K562 (cell line): Measurements from ENCODE around the gene POLR1A. TPM values are rescaled to one million over a fixed set of nuclear protein-coding genes. Genes with fewer than 3 reads are reported as not detected.

Source experiments
- ATAC-seq: fragments of 200-7000 bp; cut with Tn5 transposase; 3 replicates; pipeline ENCODE4 v1.9.1; 2020; ENCODE audit warnings: moderate library complexity
- BruUV-seq: library from RNA; stranded (reverse); fragments of 400-500 nt; replicated peaks from 2 replicates; lab custom pipeline; 2021; lab: Mats Ljungman, UMichigan
- CTCF ChIA-PET: fragments of 300-600 bp; formaldehyde crosslinking; extraction: SDS; loops from one replicate; lab custom pipeline; 2021; ENCODE audit warnings: low intra/inter-chr PET ratio; lab: Yijun Ruan, JAX
- POLR2A ChIA-PET: fragments of 300-600, 350-650 bp; sonication (Branson Sonifier 250); formaldehyde crosslinking; extraction: SDS; loops from one replicate; lab custom pipeline; 2021; ENCODE audit warnings: antibody characterized with exemption, inconsistent platforms; lab: Yijun Ruan, JAX
- DNase-seq, 4 experiments: peaks; one replicate each; pipeline versions ENCODE4 v3.0.0 to v3.0.0-alpha.2; 2011 to 2018; ENCODE audit warnings: low spot score in 3 of 4, mixed read lengths in 3 of 4; ENCODE audit errors: extremely low read depth in 1 of 4
- FAIRE-seq: peaks from 2 replicates; lab custom pipeline; 2011; peaks lifted over from hg19 to GRCh38; lab: Jason Lieb, UNC
- H2AFZ ChIP-seq: 2 replicates; pipeline ENCODE4 v1.6.0; 2011; ENCODE audit warnings: low read depth, low read length, control low read depth, inconsistent platforms
- H3K27ac ChIP-seq: fragments of 200-600 bp; 3 replicates; pipeline ENCODE4 v1.8.0; 2011; ENCODE audit warnings: low read depth, mild to moderate bottlenecking, control low read depth, inconsistent platforms, low read length, moderate library complexity, mixed read lengths; ENCODE audit errors: extremely low read depth
- H3K27me3 ChIP-seq, 2 experiments: fragments of 300-600 bp in 1 of 2; 2 replicates in 1 of 2; 3 replicates in 1 of 2; pipeline versions ENCODE4 v1.6.0 to v1.8.0; 2011; ENCODE audit warnings: inconsistent platforms in 2 of 2, low read length in 2 of 2, mild to moderate bottlenecking in 1 of 2, mixed read lengths in 1 of 2, moderate library complexity in 1 of 2; ENCODE audit not compliant: control insufficient read depth in 2 of 2, insufficient read depth in 2 of 2
- H3K36me3 ChIP-seq: fragments of 300-600 bp; 3 replicates; pipeline ENCODE4 v1.8.0; 2011; ENCODE audit warnings: mild to moderate bottlenecking, low read length, inconsistent platforms; ENCODE audit not compliant: control insufficient read depth, insufficient read depth
- H3K4me1 ChIP-seq, 2 experiments: fragments of 200-600 bp in 1 of 2; replicated peaks in 1 of 2; 2 replicates in 1 of 2; 3 replicates in 1 of 2; pipeline versions ENCODE4 v1.5.1 to v1.8.0; 2011; ENCODE audit warnings: inconsistent platforms in 2 of 2, low read length in 2 of 2, mild to moderate bottlenecking in 1 of 2, mixed read lengths in 1 of 2, moderate library complexity in 1 of 2; ENCODE audit not compliant: control insufficient read depth in 2 of 2, insufficient read depth in 2 of 2
- H3K4me2 ChIP-seq: 2 replicates; pipeline ENCODE4 v1.6.1; 2011; ENCODE audit warnings: low read length, control low read depth, inconsistent platforms, mixed read lengths; ENCODE audit not compliant: insufficient read depth
- H3K4me3 ChIP-seq: fragments of 200-600 bp; sonication (generic), shearing (Covaris generic); 2 replicates; pipeline ENCODE4 v1.5.1; 2016; ENCODE audit warnings: control low read depth, inconsistent platforms
- H3K79me2 ChIP-seq: fragments of 200-600 bp; 3 replicates; pipeline ENCODE4 v1.8.0; 2011; ENCODE audit warnings: low read length, inconsistent platforms; ENCODE audit not compliant: control insufficient read depth, insufficient read depth
- H3K9ac ChIP-seq, 2 experiments: 2 replicates each; pipeline versions ENCODE4 v1.6.0 to v1.6.1; 2011; ENCODE audit warnings: low read depth in 2 of 2, low read length in 2 of 2, control low read depth in 1 of 2, inconsistent platforms in 1 of 2, mild to moderate bottlenecking in 1 of 2, mixed read lengths in 1 of 2; ENCODE audit not compliant: insufficient read depth in 1 of 2
- H3K9me1 ChIP-seq: one replicate; pipeline ENCODE4 v1.6.0; 2011; ENCODE audit warnings: inconsistent platforms, mild to moderate bottlenecking, low read length, moderate library complexity; ENCODE audit not compliant: control insufficient read depth, insufficient read depth
- H3K9me3 ChIP-seq: replicated peaks from 2 replicates; pipeline ENCODE4 v1.5.1; 2011; ENCODE audit warnings: low read depth, low read length, inconsistent platforms; ENCODE audit not compliant: control insufficient read depth, insufficient read depth
- H4K20me1 ChIP-seq: replicated peaks from 2 replicates; pipeline ENCODE4 v1.6.1; 2011; ENCODE audit warnings: low read length, inconsistent platforms, mixed read lengths; ENCODE audit not compliant: control insufficient read depth, insufficient read depth
- ARID2 ChIP-seq: fragments of 450-650 bp; IDR thresholded peaks from 2 replicates; pipeline ENCODE4 v1.6.1; 2017; ENCODE audit warnings: antibody characterized with exemption, mild to moderate bottlenecking
- CBX3 ChIP-seq, 2 experiments: IDR thresholded peaks; 1 replicate in 1 of 2; 2 replicates in 1 of 2; pipeline ENCODE4 v1.6.1; 2012; ENCODE audit warnings: inconsistent platforms in 2 of 2, low read length in 2 of 2, borderline replicate concordance in 1 of 2, control low read depth in 1 of 2
- FOXA1 ChIP-seq: fragments of 450-650 bp; IDR thresholded peaks from 2 replicates; pipeline ENCODE4 v1.6.1; 2016; ENCODE audit warnings: mild to moderate bottlenecking, borderline replicate concordance
- FOXJ3 ChIP-seq: sonication (generic); formaldehyde crosslinking; IDR thresholded peaks from 2 replicates; pipeline ENCODE4 v1.4.0; 2020; ENCODE audit warnings: mild to moderate bottlenecking, missing genetic modification reagents
- HDAC1 ChIP-seq, 2 experiments: fragments of 450-650 bp; IDR thresholded peaks; 2 replicates each; pipeline ENCODE4 v1.6.1; 2016 to 2017; ENCODE audit warnings: inconsistent platforms in 1 of 2, mild to moderate bottlenecking in 1 of 2, moderate library complexity in 1 of 2
- HEY1 ChIP-seq: fragments of 250-450 bp; sonication (Bioruptor Pico); IDR thresholded peaks from 2 replicates; pipeline ENCODE4 v1.5.0; 2020; ENCODE audit warnings: mild to moderate bottlenecking, moderate library complexity, borderline replicate concordance
- HMG20B ChIP-seq: fragments of 250-450 bp; sonication (Bioruptor Pico); IDR thresholded peaks from 2 replicates; pipeline ENCODE4 v1.5.0; 2021; ENCODE audit warnings: mild to moderate bottlenecking
- JUN ChIP-seq, 2 experiments: sonication (generic) in 1 of 2; formaldehyde crosslinking in 1 of 2; IDR thresholded peaks; 2 replicates each; pipeline versions ENCODE4 v1.6.1 to v1.8.0; 2012 to 2022; ENCODE audit warnings: borderline replicate concordance in 2 of 2, mild to moderate bottlenecking in 2 of 2, improper control_type of control experiment in 1 of 2, low read depth in 1 of 2, low read length in 1 of 2, missing genetic modification reagents in 1 of 2
- KLF16 ChIP-seq: IDR thresholded peaks from 2 replicates; pipeline ENCODE4 v1.6.1; 2016; ENCODE audit warnings: antibody characterized with exemption
- RBM25 ChIP-seq: fragments of 200-400 bp; formaldehyde crosslinking; IDR thresholded peaks from 2 replicates; pipeline ENCODE4 v1.6.1; 2018; ENCODE audit warnings: low read length, low read depth, moderate library complexity; ENCODE audit not compliant: severe bottlenecking
- SRSF3 ChIP-seq: fragments of 200-400 bp; formaldehyde crosslinking; IDR thresholded peaks from 2 replicates; pipeline ENCODE4 v1.6.1; 2016; ENCODE audit warnings: mild to moderate bottlenecking, low read length, moderate library complexity; ENCODE audit not compliant: insufficient read depth
- SUPT5H ChIP-seq: fragments of 450-650 bp; IDR thresholded peaks from 2 replicates; pipeline ENCODE4 v1.6.1; 2016
- ZNF274 ChIP-seq: IDR thresholded peaks from 2 replicates; pipeline ENCODE4 v1.6.1; 2011; ENCODE audit warnings: low read depth, mild to moderate bottlenecking, low read length, moderate library complexity, borderline replicate concordance
- ZNF445 ChIP-seq: fragments of 250-450 bp; sonication (Bioruptor Pico); IDR thresholded peaks from 2 replicates; pipeline ENCODE4 v1.4.0; 2020; ENCODE audit warnings: low read depth, mild to moderate bottlenecking, moderate library complexity
- WGBS: fragments of 100-300 bp; shearing (Covaris generic); methylation state at CpG from one replicate; pipeline ENCODE4 v1.1.6; 2016; ENCODE audit warnings: low coverage, mixed read lengths; ENCODE audit not compliant: insufficient coverage; ENCODE audit errors: missing lambda C conversion rate; 5-methylcytosine and 5-hydroxymethylcytosine counted together
- in situ Hi-C: fragments of 300-500 bp; cut with MboI; formaldehyde crosslinking; loops from 4 replicates; pipeline ENCODE4 v1.15.0; 2018; ENCODE audit warnings: inconsistent platforms, mixed read lengths
- intact Hi-C: fragments of 100-400 bp; cut with micrococcal nuclease; formaldehyde crosslinking; loops from 2 replicates; pipeline ENCODE4 v1.14.2; 2022
- polyA plus RNA-seq, 8 experiments: library from polyadenylated mRNA; depleted of rRNA in 4 of 8; stranded (reverse) in 5 of 8; unstranded in 3 of 8; fragments of >200 nt; fragmentation: Nextera tagmentation in 2 of 8; fragmentation: Illumina TruSeq in 1 of 8; extraction: Ambion mirVana in 2 of 8; extraction: Trizol in 1 of 8; gene quantifications; 2 replicates each; pipeline versions ENCODE4 v1.2.1 to v1.2.3, GENCODE V29; 2011 to 2014; ENCODE audit warnings: inconsistent platforms in 1 of 8, missing spikeins in 1 of 8
- total RNA-seq, 7 experiments: library from RNA; depleted of rRNA in 6 of 7; stranded (reverse); fragments of >200 nt in 6 of 7; fragmentation: Illumina TruSeq in 2 of 7; extraction: Trizol in 2 of 7; gene quantifications; 2 replicates each; pipeline versions ENCODE4 v1.2.1 to v1.2.3, GENCODE V29; 2011 to 2021; ENCODE audit warnings: low replicate concordance in 1 of 7
- TF ChIP-seq, protein P1 (sequence below): sonication (generic); formaldehyde crosslinking; IDR thresholded peaks from 2 replicates; pipeline ENCODE4 v1.8.1; 2023; ENCODE audit warnings: mild to moderate bottlenecking, missing genetic modification reagents, moderate library complexity
- TF ChIP-seq, protein P2 (sequence below), 2 experiments: fragments of 200-800 bp in 1 of 2; sonication (Bioruptor generic) in 1 of 2; sonication (generic) in 1 of 2; formaldehyde crosslinking in 1 of 2; IDR thresholded peaks in 1 of 2; conservative IDR thresholded peaks in 1 of 2; 2 replicates each; pipeline versions ENCODE4 v1.5.0 to v1.6.1; 2016 to 2020; ENCODE audit warnings: missing compliant biosample characterization in 1 of 2, missing genetic modification characterization in 1 of 2, missing genetic modification reagents in 1 of 2
- TF ChIP-seq, protein P3 (sequence below): fragments of 450-650 bp; IDR thresholded peaks from 2 replicates; pipeline ENCODE4 v1.6.1; 2016; ENCODE audit warnings: low read depth, mild to moderate bottlenecking, moderate library complexity

POLR1A gene
- total and polyA plus RNA-seq, 9 of the 15 experiments (the other 6 are each of a cell fraction or from before 2014, with no cell fraction given), result 3.0 to 72.1 (median 21.8) TPM

DNA sequence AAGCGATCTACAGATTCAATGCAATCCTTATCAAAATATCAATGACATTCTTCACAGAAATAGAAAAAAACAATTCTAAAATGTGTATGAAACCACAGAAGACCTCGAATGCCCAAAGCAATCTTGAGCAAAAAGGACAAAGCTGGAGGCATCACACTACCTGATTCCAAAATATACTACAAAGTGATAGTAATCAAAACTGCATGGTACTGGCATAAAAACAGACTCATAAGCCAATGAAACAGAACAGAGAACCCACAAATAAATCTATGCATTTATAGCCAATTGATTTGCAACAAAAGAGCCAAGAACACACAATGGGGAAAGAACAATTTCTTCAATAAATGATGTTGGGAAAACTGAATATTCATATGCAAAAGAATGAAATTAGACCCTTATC, 99.2 kb downstream of the POLR1A start (continued):
- TF ChIP-seq RBM25 (peak; percentile 70), CBX3 (IDR thresholded peaks at IDR 0.05; ENCODE audit: borderline replicate concordance in 1 of 2, low read length in 2 of 2) (0 out of 3 replicates have a peak, but pooled peaks of 1 of the 2 experiments have one; percentile 30), SUPT5H (no peak)

DNA sequence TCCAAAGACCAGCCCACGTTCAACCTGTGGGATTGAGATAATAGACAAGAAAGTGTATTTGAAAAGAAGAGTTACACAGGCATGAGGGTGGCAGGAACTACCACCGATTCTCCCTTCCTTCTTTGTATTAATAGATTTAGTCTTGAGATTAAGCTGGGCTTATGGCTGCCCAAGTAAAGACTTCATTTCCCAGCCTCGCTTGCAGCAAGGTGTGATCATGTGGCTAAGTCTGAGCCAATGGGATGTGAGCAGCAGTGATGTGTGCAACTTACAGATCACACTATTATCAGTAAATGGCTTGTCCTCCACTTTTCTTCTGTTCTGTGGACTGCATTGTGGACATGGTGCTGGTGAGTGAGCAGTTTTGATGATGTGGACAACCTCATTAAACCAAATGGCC, 101.7 kb downstream of the POLR1A start:
- FAIRE-seq (peak; percentile 90), DNase-seq (peak; percentile 57 to 79 (median 68)), ATAC-seq (peak; percentile 94)
- Histone ChIP-seq H3K9me3 (peaks cover 3% of the 10 kb centered on the region; the same call in 1 of the 2 replicates), H3K36me3 (no peaks in the 10 kb centered on the region), H4K20me1 (no peaks in the 10 kb centered on the region), H3K4me2 (peak overlapping the region; percentile 47), H3K4me1 (peaks cover 29 to 48% of the 10 kb centered on the region in 2 experiments), H2AFZ (peak overlapping the region; percentile 87), H3K79me2 (no peaks in the 10 kb centered on the region), H3K27me3 (no peaks in the 10 kb centered on the region), H3K9ac (no peak overlapping the region), H3K4me3 (no peak overlapping the region), H3K9me1 (no peaks in the 10 kb centered on the region), H3K27ac (peak overlapping the region; percentile 4; the same call in 1 of the 3 replicates)
- POLR2A ChIA-PET, result interaction anchor here (0.6 to 0.7 kb wide), 2 partner anchors 102 to 371 kb away, joined by 3 to 4 read pairs; no protein-coding TSS in a partner anchor
- CTCF ChIA-PET, result no interaction called here
- intact Hi-C loops, result loop anchor here (5.0 kb wide), 1 partner anchor 52 kb away; no protein-coding TSS in a partner anchor
- WGBS, result 20% methylated on average over 3 of the region's 3 CpGs
- in situ Hi-C loops, result no loop called here
- no TSS peak for BruUV-seq
- TF ChIP-seq ZNF274 (no peak), ARID2 (no peak), KLF16 (no peak), FOXJ3 (CRISPR knock-in tag) (no peak), SRSF3 (no peak), JUN (IDR thresholded peaks at IDR 0.05; ENCODE audit: borderline replicate concordance, low read depth, low read length) (no peak), JUN (CRISPR knock-in tag; IDR thresholded peaks at IDR 0.05; ENCODE audit: borderline replicate concordance) (no peak), HEY1 (no peak), ZNF445 (CRISPR knock-in tag) (no peak), HMG20B (CRISPR knock-in tag) (no peak), HDAC1 (IDR thresholded peaks at IDR 0.05) (no peak), FOXA1 (no peak)
- TF ChIP-seq, protein P1, sequence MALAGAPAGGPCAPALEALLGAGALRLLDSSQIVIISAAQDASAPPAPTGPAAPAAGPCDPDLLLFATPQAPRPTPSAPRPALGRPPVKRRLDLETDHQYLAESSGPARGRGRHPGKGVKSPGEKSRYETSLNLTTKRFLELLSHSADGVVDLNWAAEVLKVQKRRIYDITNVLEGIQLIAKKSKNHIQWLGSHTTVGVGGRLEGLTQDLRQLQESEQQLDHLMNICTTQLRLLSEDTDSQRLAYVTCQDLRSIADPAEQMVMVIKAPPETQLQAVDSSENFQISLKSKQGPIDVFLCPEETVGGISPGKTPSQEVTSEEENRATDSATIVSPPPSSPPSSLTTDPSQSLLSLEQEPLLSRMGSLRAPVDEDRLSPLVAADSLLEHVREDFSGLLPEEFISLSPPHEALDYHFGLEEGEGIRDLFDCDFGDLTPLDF, result no peak
- TF ChIP-seq, protein P2, sequence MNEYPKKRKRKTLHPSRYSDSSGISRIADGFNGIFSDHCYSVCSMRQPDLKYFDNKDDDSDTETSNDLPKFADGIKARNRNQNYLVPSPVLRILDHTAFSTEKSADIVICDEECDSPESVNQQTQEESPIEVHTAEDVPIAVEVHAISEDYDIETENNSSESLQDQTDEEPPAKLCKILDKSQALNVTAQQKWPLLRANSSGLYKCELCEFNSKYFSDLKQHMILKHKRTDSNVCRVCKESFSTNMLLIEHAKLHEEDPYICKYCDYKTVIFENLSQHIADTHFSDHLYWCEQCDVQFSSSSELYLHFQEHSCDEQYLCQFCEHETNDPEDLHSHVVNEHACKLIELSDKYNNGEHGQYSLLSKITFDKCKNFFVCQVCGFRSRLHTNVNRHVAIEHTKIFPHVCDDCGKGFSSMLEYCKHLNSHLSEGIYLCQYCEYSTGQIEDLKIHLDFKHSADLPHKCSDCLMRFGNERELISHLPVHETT (CRISPR knock-in tag; conservative IDR thresholded peaks at IDR 0.05 in 1 of 2, IDR thresholded peaks at IDR 0.05 in 1 of 2), result no peak
- TF ChIP-seq, protein P3, sequence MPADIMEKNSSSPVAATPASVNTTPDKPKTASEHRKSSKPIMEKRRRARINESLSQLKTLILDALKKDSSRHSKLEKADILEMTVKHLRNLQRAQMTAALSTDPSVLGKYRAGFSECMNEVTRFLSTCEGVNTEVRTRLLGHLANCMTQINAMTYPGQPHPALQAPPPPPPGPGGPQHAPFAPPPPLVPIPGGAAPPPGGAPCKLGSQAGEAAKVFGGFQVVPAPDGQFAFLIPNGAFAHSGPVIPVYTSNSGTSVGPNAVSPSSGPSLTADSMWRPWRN, result no peak
